B cell (primary cell): ENCODE results near the gene IL18R1. TPM values are rescaled to one million over a fixed set of nuclear protein-coding genes. Genes with fewer than 3 reads are reported as not detected.

ENCODE experiments used
- ATAC-seq: fragments of 200-7000 bp; cut with Tn5 transposase; one replicate; pipeline ENCODE4 v1.10.0; 2021; ENCODE audit warnings: low read depth, mild to moderate bottlenecking, moderate number of reproducible peaks, moderate library complexity
- CTCF ChIA-PET: fragments of 350-600 bp; sonication (Branson Sonifier 250); formaldehyde crosslinking; loops from one replicate; lab custom pipeline; 2021; ENCODE audit warnings: antibody characterized with exemption, inconsistent platforms; lab: Charles Lee
- POLR2A ChIA-PET: fragments of 350-600 bp; sonication (Branson Sonifier 250); formaldehyde crosslinking; loops from one replicate; lab custom pipeline; 2021; ENCODE audit warnings: antibody characterized with exemption; lab: Charles Lee
- DNase-seq: peaks from one replicate; pipeline ENCODE4 v3.0.0; 2013
- H2AFZ ChIP-seq: 2 replicates; pipeline ENCODE4 v1.6.1; 2012; ENCODE audit warnings: mild to moderate bottlenecking, low read depth, low read length; ENCODE audit not compliant: insufficient read depth, poor library complexity, severe bottlenecking
- H3K27ac ChIP-seq, 2 donors: 1 replicate in 1 of 2; 2 replicates in 1 of 2; pipeline ENCODE4 v1.5.1; 2012 to 2013; ENCODE audit warnings: low read length in 2 of 2, mild to moderate bottlenecking in 2 of 2, moderate library complexity in 1 of 2
- H3K27me3 ChIP-seq, 4 experiments: fragments of 200-600 bp in 1 of 4; sonication (generic) in 1 of 4; replicated peaks in 1 of 4; 1 replicate in 2 of 4; 2 replicates in 2 of 4; pipeline versions ENCODE4 v1.6.1 to v1.7.0; 2013 to 2016; ENCODE audit warnings: low read length in 3 of 4, mild to moderate bottlenecking in 2 of 4, mixed read lengths in 1 of 4, moderate library complexity in 1 of 4; ENCODE audit not compliant: insufficient read depth in 4 of 4, control insufficient read depth in 3 of 4; ENCODE audit errors: control extremely low read depth in 1 of 4
- H3K36me3 ChIP-seq, 2 experiments: replicated peaks in 1 of 2; 1 replicate in 1 of 2; 2 replicates in 1 of 2; pipeline versions ENCODE4 v1.6.1 to v1.7.1; 2013; ENCODE audit warnings: low read length in 1 of 2; ENCODE audit not compliant: insufficient read depth in 2 of 2, control insufficient read depth in 1 of 2; ENCODE audit errors: control extremely low read depth in 1 of 2, extremely low read depth in 1 of 2
- H3K4me1 ChIP-seq, 2 donors: fragments of 200-600 bp in 1 of 2; sonication (generic) in 1 of 2; 1 replicate in 1 of 2; 2 replicates in 1 of 2; pipeline versions ENCODE4 v1.5.1 to v1.6.1; 2013 to 2017; ENCODE audit warnings: low read length in 2 of 2; ENCODE audit not compliant: control insufficient read depth in 2 of 2, insufficient read depth in 2 of 2
- H3K4me2 ChIP-seq: replicated peaks from 2 replicates; pipeline ENCODE3; 2012; ENCODE audit warnings: mild to moderate bottlenecking, low read depth, low read length; ENCODE audit not compliant: poor library complexity, severe bottlenecking
- H3K4me3 ChIP-seq, 5 experiments: fragments of 200-600 bp in 1 of 5; sonication (generic) in 1 of 5; 1 replicate in 3 of 5; 2 replicates in 2 of 5; pipeline versions ENCODE4 v1.5.1 to v1.7.0; 2011 to 2016; ENCODE audit warnings: low read length in 4 of 5, mild to moderate bottlenecking in 4 of 5, low read depth in 2 of 5, control low read depth in 1 of 5, moderate library complexity in 1 of 5; ENCODE audit not compliant: insufficient read depth in 1 of 5; ENCODE audit errors: control extremely low read depth in 1 of 5, extremely low read depth in 1 of 5
- H3K79me2 ChIP-seq: fragments of 200-600 bp; sonication (generic); one replicate; pipeline ENCODE4 v1.6.0; 2016; ENCODE audit warnings: low read length; ENCODE audit not compliant: control insufficient read depth, insufficient read depth
- H3K9ac ChIP-seq: fragments of 200-600 bp; sonication (generic); 2 replicates; pipeline ENCODE4 v1.6.1; 2017; ENCODE audit warnings: mild to moderate bottlenecking, low read length, moderate library complexity
- H3K9me3 ChIP-seq, 3 donors: one replicate each; pipeline versions ENCODE4 v1.6.1 to v1.7.1; 2013; ENCODE audit warnings: low read length in 2 of 3; ENCODE audit not compliant: control insufficient read depth in 2 of 3, insufficient read depth in 1 of 3; ENCODE audit errors: control extremely low read depth in 1 of 3
- H4K20me1 ChIP-seq: 2 replicates; pipeline ENCODE4 v1.6.0; 2012; ENCODE audit warnings: mild to moderate bottlenecking, low read length; ENCODE audit not compliant: insufficient read depth, control insufficient read depth, poor library complexity, severe bottlenecking
- H3K27ac Mint-ChIP-seq: one replicate; pipeline ENCODE4 v1.8.0; 2021; ENCODE audit warnings: mixed read lengths
- H3K27me3 Mint-ChIP-seq: one replicate; pipeline ENCODE4 v1.8.0; 2021; ENCODE audit warnings: mixed read lengths
- H3K4me1 Mint-ChIP-seq: one replicate; pipeline ENCODE4 v1.8.0; 2021; ENCODE audit warnings: mixed read lengths
- H3K4me3 Mint-ChIP-seq: one replicate; pipeline ENCODE4 v1.8.0; 2021; ENCODE audit warnings: mixed read lengths
- H3K9me3 Mint-ChIP-seq: one replicate; pipeline ENCODE4 v1.8.0; 2022; ENCODE audit warnings: mixed read lengths; ENCODE audit not compliant: insufficient read depth
- CTCF ChIP-seq: fragments of 200-600 bp; IDR thresholded peaks from one replicate; pipeline ENCODE4 v1.8.0; 2022; ENCODE audit warnings: antibody characterized with exemption, mild to moderate bottlenecking
- EZH2 ChIP-seq: IDR thresholded peaks from 2 replicates; pipeline ENCODE4 v1.6.1; 2012; ENCODE audit warnings: borderline replicate concordance, low read depth, mild to moderate bottlenecking, moderate library complexity, low read length; ENCODE audit not compliant: insufficient read depth, poor library complexity, severe bottlenecking
- WGBS: methylation state at CpG from one replicate; pipeline ENCODE4 v1.1.5; 2013; ENCODE audit warnings: missing lambda C conversion rate; ENCODE audit not compliant: insufficient coverage; 5-methylcytosine and 5-hydroxymethylcytosine counted together
- intact Hi-C: fragments of 100-400 bp; cut with micrococcal nuclease; formaldehyde crosslinking; loops from one replicate; pipeline ENCODE4 v1.10.0; 2022
- polyA plus RNA-seq: library from polyadenylated mRNA; depleted of rRNA; stranded (reverse); fragments of >200 nt; gene quantifications from 2 replicates; pipeline ENCODE4 v1.2.3, GENCODE V29; 2012
- total RNA-seq, 2 donors: library from RNA; stranded (reverse); fragments of 120-200 nt in 1 of 2; gene quantifications; 1 replicate in 1 of 2; 2 replicates in 1 of 2; pipeline versions ENCODE4 v1.2.3 to v1.2.4, GENCODE V29; 2013 to 2022

IL18R1 gene
- total and polyA plus RNA-seq, 2 donors (not counting 1 experiment from before 2014, with no cell fraction given) = 1.1 TPM

GRCh38 chr2:102442967-102443828, 87.6 kb downstream of the IL18R1 start:
- H3K27me3 Mint-ChIP-seq = no peaks in the 10 kb centered on the region
- no peak overlapping the region for H3K27ac Mint-ChIP-seq
- H3K27ac ChIP-seq = no peak overlapping the region
- no peaks in the 10 kb centered on the region for H3K9me3 ChIP-seq
- TF ChIP-seq EZH2 = no peak
- TF ChIP-seq CTCF = peak; percentile 82
- H3K79me2 ChIP-seq = no peaks in the 10 kb centered on the region
- H3K36me3 ChIP-seq = no peaks in the 10 kb centered on the region
- ChIA-PET CTCF (interaction anchor here (0.7 to 2.9 kb wide), 24 partner anchors 8 to 560 kb away, joined by 3 to 38 read pairs (median 4); no protein-coding TSS in a partner anchor), POLR2A (no interaction called here)
- no peak overlapping the region for H3K4me3 ChIP-seq
- no peaks in the 10 kb centered on the region for H4K20me1 ChIP-seq
- 6% methylated on average over 7 of the region's 13 CpGs for WGBS
- intact Hi-C loops = loop anchor here (1.0 to 10.0 kb wide), 4 partner anchors 86 to 1098 kb away; partner anchors contain the start of gene IL18R1
- H3K9ac ChIP-seq = no peak overlapping the region
- peak overlapping the region; percentile 43 for H2AFZ ChIP-seq
- H3K4me2 ChIP-seq = peak overlapping the region; percentile 7
- peaks cover 3% of the 10 kb centered on the region for H3K4me1 Mint-ChIP-seq
- ATAC-seq (no peak), DNase-seq (peak; percentile 65)
- no peak overlapping the region for H3K4me3 Mint-ChIP-seq
- H3K9me3 Mint-ChIP-seq = no peaks in the 10 kb centered on the region
- H3K27me3 ChIP-seq = no peaks in the 10 kb centered on the region
- H3K4me1 ChIP-seq = peaks cover 0 to 5% of the 10 kb centered on the region in 2 donors

- Histone ChIP-seq H3K4me1 (peaks cover 0 to 5% of the 10 kb centered on the region in 2 donors), H3K27me3 (no peaks in the 10 kb centered on the region), H3K36me3 (no peaks in the 10 kb centered on the region), H3K4me2 (no peak overlapping the region), H3K4me3 (no peak overlapping the region), H3K27ac (no peak overlapping the region), H2AFZ (no peak overlapping the region), H3K79me2 (no peaks in the 10 kb centered on the region), H3K9me3 (no peaks in the 10 kb centered on the region), H4K20me1 (no peaks in the 10 kb centered on the region), H3K9ac (no peak overlapping the region)
- DNase-seq = no peak
- H3K4me3 Mint-ChIP-seq = no peak overlapping the region
- H3K4me1 Mint-ChIP-seq = peaks cover 3% of the 10 kb centered on the region
- H3K27me3 Mint-ChIP-seq = no peaks in the 10 kb centered on the region
- no peak for ATAC-seq
- ChIA-PET CTCF (interaction anchor here (0.9 to 2.9 kb wide), 18 partner anchors 9 to 561 kb away, joined by 3 to 38 read pairs (median 6); no protein-coding TSS in a partner anchor), POLR2A (no interaction called here)
- WGBS = no CpG with 5 or more reads among the region's 3 CpGs
- H3K9me3 Mint-ChIP-seq = no peaks in the 10 kb centered on the region
- intact Hi-C loops = loop anchor here (5.0 to 10.0 kb wide), 2 partner anchors 87 to 1099 kb away; partner anchors contain the start of gene IL18R1
- TF ChIP-seq CTCF = no peak
- TF ChIP-seq EZH2 = no peak
- H3K27ac Mint-ChIP-seq = no peak overlapping the region
Observed at GRCh38 chr2:102444233-102444632, 88.6 kb downstream of the IL18R1 start.
